ENCODE measurements around the gene GPC5.
"Not testable (repeated sequence)": the region's sequence is repeated elsewhere in the genome, so short reads cannot be mapped to it uniquely, and the experiment has no call there.

The GPC5 gene

GRCh38 chr13:92294533-92294932 lies 896.1 kb downstream of the GPC5 start:
- H3K27ac ChIP-seq (ENCODE audit: low read length, poor library complexity, severe bottlenecking); H3K4ac ChIP-seq (ENCODE audit: low read depth in 1 of 2, low read length in 2 of 2); H2BK15ac ChIP-seq (ENCODE audit: low read depth, poor library complexity, severe bottlenecking); H3K14ac ChIP-seq (ENCODE audit: low read length in 2 of 2); H3K4me2 ChIP-seq (ENCODE audit: low read length, poor library complexity, severe bottlenecking); H3K27me3 ChIP-seq (ENCODE audit: control insufficient read depth in 1 of 2, insufficient read depth in 1 of 2, low read length in 2 of 2); H2AK5ac ChIP-seq (ENCODE audit: low read length, severe bottlenecking); H4K91ac ChIP-seq (ENCODE audit: low read length); H3K4me1 ChIP-seq (ENCODE audit: control insufficient read depth, insufficient read depth, low read depth, low read length); H3K9me3 ChIP-seq (ENCODE audit: control insufficient read depth, low read length); H3K4me3 ChIP-seq (ENCODE audit: insufficient read depth in 1 of 2, low read depth in 1 of 2, low read length in 2 of 2); H2AFZ ChIP-seq (ENCODE audit: low read depth, low read length); H3K9ac ChIP-seq (ENCODE audit: low read length); H2BK12ac ChIP-seq (ENCODE audit: low read length in 2 of 2); H3K23ac ChIP-seq (ENCODE audit: low read length in 2 of 2); H3K36me3 ChIP-seq (ENCODE audit: control insufficient read depth in 1 of 2, insufficient read depth in 2 of 2, low read depth in 1 of 2, low read length in 2 of 2); H3K18ac ChIP-seq (ENCODE audit: low read depth in 1 of 2, low read length in 2 of 2); H2BK5ac ChIP-seq (ENCODE audit: low read depth, low read length, poor library complexity, severe bottlenecking); H4K8ac ChIP-seq (ENCODE audit: low read length); H3K79me1 ChIP-seq (replicated peaks; ENCODE audit: low read length, poor library complexity, severe bottlenecking); DNase-seq; H2BK120ac ChIP-seq (ENCODE audit: low read depth, low read length): not testable (repeated sequence)
- 100% methylated on average over 3 of the region's 5 CpGs for WGBS

DNA sequence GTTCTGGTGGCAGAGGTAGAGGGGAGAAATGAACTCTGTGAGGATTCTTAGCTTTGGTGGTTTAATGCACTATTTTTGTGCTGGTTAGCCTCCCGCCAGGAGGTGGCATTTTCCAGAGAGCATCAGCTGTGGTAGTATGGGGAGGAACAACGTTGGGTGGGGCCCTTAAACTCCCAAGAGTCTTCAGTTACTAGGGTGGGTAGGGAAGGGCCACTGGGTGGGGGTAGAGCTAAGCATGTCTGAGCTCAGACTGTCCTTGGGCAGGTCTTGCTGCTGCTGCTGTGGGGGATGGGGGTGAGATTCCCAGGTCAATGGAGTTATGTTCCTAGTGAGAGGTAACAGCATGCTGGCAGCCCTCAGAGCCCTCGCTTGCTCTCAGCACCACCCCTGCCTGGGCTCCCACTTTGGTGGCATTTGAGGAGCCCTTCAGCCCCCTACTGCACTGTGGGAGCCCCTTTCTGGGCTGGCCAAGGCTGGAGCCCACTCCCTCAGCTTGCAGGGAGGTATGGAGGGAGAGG lies 897.8 kb downstream of the GPC5 start:
- not testable (repeated sequence) for DNase-seq; H2BK5ac ChIP-seq (ENCODE audit: low read depth, low read length, poor library complexity, severe bottlenecking); H3K27me3 ChIP-seq (ENCODE audit: control insufficient read depth in 1 of 2, insufficient read depth in 1 of 2, low read length in 2 of 2); H3K36me3 ChIP-seq (ENCODE audit: control insufficient read depth in 1 of 2, insufficient read depth in 2 of 2, low read depth in 1 of 2, low read length in 2 of 2); H4K8ac ChIP-seq (ENCODE audit: low read length); H3K4ac ChIP-seq (ENCODE audit: low read depth in 1 of 2, low read length in 2 of 2); H3K4me1 ChIP-seq (ENCODE audit: control insufficient read depth, insufficient read depth, low read depth, low read length); H3K23ac ChIP-seq (ENCODE audit: low read length in 2 of 2); H2BK120ac ChIP-seq (ENCODE audit: low read depth, low read length); H2AFZ ChIP-seq (ENCODE audit: low read depth, low read length); H3K18ac ChIP-seq (ENCODE audit: low read depth in 1 of 2, low read length in 2 of 2); H2AK5ac ChIP-seq (ENCODE audit: low read length, severe bottlenecking); H3K4me2 ChIP-seq (ENCODE audit: low read length, poor library complexity, severe bottlenecking); H2BK12ac ChIP-seq (ENCODE audit: low read length in 2 of 2); H2BK15ac ChIP-seq (ENCODE audit: low read depth, poor library complexity, severe bottlenecking); H3K9me3 ChIP-seq (ENCODE audit: control insufficient read depth, low read length); H3K4me3 ChIP-seq (ENCODE audit: insufficient read depth in 1 of 2, low read depth in 1 of 2, low read length in 2 of 2); H3K14ac ChIP-seq (ENCODE audit: low read length in 2 of 2); H3K79me1 ChIP-seq (replicated peaks; ENCODE audit: low read length, poor library complexity, severe bottlenecking); H3K27ac ChIP-seq (ENCODE audit: low read length, poor library complexity, severe bottlenecking); H3K9ac ChIP-seq (ENCODE audit: low read length); H4K91ac ChIP-seq (ENCODE audit: low read length)
- 71% methylated on average over 3 of the region's 3 CpGs for WGBS

- no peak overlapping the region for H2BK12ac ChIP-seq (ENCODE audit: low read length in 2 of 2)
- H3K18ac ChIP-seq (ENCODE audit: low read depth in 1 of 2, low read length in 2 of 2) = no peak overlapping the region
- H3K4me2 ChIP-seq (ENCODE audit: low read length, poor library complexity, severe bottlenecking) = no peak overlapping the region
- H2BK15ac ChIP-seq (ENCODE audit: low read depth, poor library complexity, severe bottlenecking) = no peak overlapping the region
- no peaks in the 10 kb centered on the region for H3K9me3 ChIP-seq (ENCODE audit: control insufficient read depth, low read length)
- no peaks in the 10 kb centered on the region for H3K79me1 ChIP-seq (replicated peaks; ENCODE audit: low read length, poor library complexity, severe bottlenecking)
- no peak overlapping the region for H3K4ac ChIP-seq (ENCODE audit: low read depth in 1 of 2, low read length in 2 of 2)
- no peak overlapping the region for H2BK120ac ChIP-seq (ENCODE audit: low read depth, low read length)
- no peak overlapping the region for H2AFZ ChIP-seq (ENCODE audit: low read depth, low read length)
- H3K4me3 ChIP-seq (ENCODE audit: insufficient read depth in 1 of 2, low read depth in 1 of 2, low read length in 2 of 2) = no peak overlapping the region
- no peak overlapping the region for H3K27ac ChIP-seq (ENCODE audit: low read length, poor library complexity, severe bottlenecking)
- no peak overlapping the region for H2AK5ac ChIP-seq (ENCODE audit: low read length, severe bottlenecking)
- no peaks in the 10 kb centered on the region for H3K4me1 ChIP-seq (ENCODE audit: control insufficient read depth, insufficient read depth, low read depth, low read length)
- DNase-seq = no peak
- H4K8ac ChIP-seq (ENCODE audit: low read length) = no peak overlapping the region
- WGBS = 92% methylated on average over 15 of the region's 22 CpGs
- no peak overlapping the region for H2BK5ac ChIP-seq (ENCODE audit: low read depth, low read length, poor library complexity, severe bottlenecking)
- no peak overlapping the region for H4K91ac ChIP-seq (ENCODE audit: low read length)
- H3K36me3 ChIP-seq (ENCODE audit: control insufficient read depth in 1 of 2, insufficient read depth in 2 of 2, low read depth in 1 of 2, low read length in 2 of 2) = no peaks in the 10 kb centered on the region
- no peak overlapping the region for H3K9ac ChIP-seq (ENCODE audit: low read length)
- H3K27me3 ChIP-seq (ENCODE audit: control insufficient read depth in 1 of 2, insufficient read depth in 1 of 2, low read length in 2 of 2) = no peaks in the 10 kb centered on the region
- no peak overlapping the region for H3K14ac ChIP-seq (ENCODE audit: low read length in 2 of 2)
- no peak overlapping the region for H3K23ac ChIP-seq (ENCODE audit: low read length in 2 of 2)
Measured at GRCh38 chr13:92297971-92298942, 899.8 kb downstream of the GPC5 start.

DNA sequence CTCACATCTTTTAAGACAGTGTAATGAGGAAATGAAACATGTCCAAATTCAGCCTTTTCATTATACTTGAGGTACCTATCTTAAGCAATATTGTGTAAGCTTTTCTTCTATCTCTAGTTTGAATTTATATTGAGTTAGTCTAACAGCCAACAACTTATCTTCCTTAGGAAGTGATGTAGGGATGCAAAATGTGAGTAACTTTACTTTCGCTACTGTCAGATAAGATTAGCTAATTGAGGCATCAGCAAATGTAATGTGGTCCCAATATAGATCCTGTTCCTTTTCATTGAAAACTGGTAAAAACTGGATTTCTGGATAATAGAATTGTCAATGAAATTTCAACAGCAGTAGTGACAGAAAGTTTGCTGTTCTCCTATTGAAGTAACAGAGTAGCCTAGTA lies 902.2 kb downstream of the GPC5 start:
- Histone ChIP-seq H2BK5ac (ENCODE audit: low read depth, low read length, poor library complexity, severe bottlenecking) (no peak overlapping the region), H2BK15ac (ENCODE audit: low read depth, poor library complexity, severe bottlenecking) (no peak overlapping the region), H3K18ac (ENCODE audit: low read depth in 1 of 2, low read length in 2 of 2) (no peak overlapping the region), H3K79me1 (replicated peaks; ENCODE audit: low read length, poor library complexity, severe bottlenecking) (no peaks in the 10 kb centered on the region), H3K4me3 (ENCODE audit: insufficient read depth in 1 of 2, low read depth in 1 of 2, low read length in 2 of 2) (no peak overlapping the region), H2BK12ac (ENCODE audit: low read length in 2 of 2) (no peak overlapping the region), H2AFZ (ENCODE audit: low read depth, low read length) (no peak overlapping the region), H4K91ac (ENCODE audit: low read length) (no peak overlapping the region), H3K23ac (ENCODE audit: low read length in 2 of 2) (no peak overlapping the region), H3K27ac (ENCODE audit: low read length, poor library complexity, severe bottlenecking) (no peak overlapping the region), H4K8ac (ENCODE audit: low read length) (no peak overlapping the region), H2AK5ac (ENCODE audit: low read length, severe bottlenecking) (no peak overlapping the region), H3K36me3 (ENCODE audit: control insufficient read depth in 1 of 2, insufficient read depth in 2 of 2, low read depth in 1 of 2, low read length in 2 of 2) (no peaks in the 10 kb centered on the region), H3K9ac (ENCODE audit: low read length) (no peak overlapping the region), H3K4me1 (ENCODE audit: control insufficient read depth, insufficient read depth, low read depth, low read length) (no peaks in the 10 kb centered on the region), H3K14ac (ENCODE audit: low read length in 2 of 2) (no peak overlapping the region), H2BK120ac (ENCODE audit: low read depth, low read length) (no peak overlapping the region), H3K9me3 (ENCODE audit: control insufficient read depth, low read length) (no peaks in the 10 kb centered on the region), H3K4me2 (ENCODE audit: low read length, poor library complexity, severe bottlenecking) (no peak overlapping the region), H3K4ac (ENCODE audit: low read depth in 1 of 2, low read length in 2 of 2) (no peak overlapping the region), H3K27me3 (ENCODE audit: control insufficient read depth in 1 of 2, insufficient read depth in 1 of 2, low read length in 2 of 2) (no peaks in the 10 kb centered on the region)
- DNase-seq = no peak
- 100% methylated on average over 1 of the region's 1 CpG for WGBS
